HG02623 (cell line): ENCODE data around the gene CLINT1.

Experiments used
- ATAC-seq: cut with Tn5 transposase; IDR thresholded peaks from one replicate; pipeline ENCODE4 v1.9.1; 2021; ENCODE audit warnings: moderate library complexity; ENCODE audit not compliant: unreplicated experiment

The CLINT1 gene

DNA sequence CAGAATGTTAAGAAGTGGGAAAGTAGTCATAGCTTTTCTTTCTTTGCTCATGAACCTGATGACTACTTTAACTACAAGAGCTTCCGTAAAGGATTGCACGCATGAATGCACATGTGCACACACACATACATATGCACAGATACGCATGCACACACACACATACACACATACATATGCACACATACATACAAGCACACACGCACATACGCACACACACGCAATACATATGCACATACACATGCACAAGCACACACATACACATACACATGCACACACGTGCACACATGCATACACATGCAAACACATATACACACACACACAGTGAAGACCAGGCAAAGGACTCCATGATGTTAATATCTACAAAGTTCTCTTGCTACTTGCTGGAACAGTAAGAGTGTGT, 92.5 kb downstream of the CLINT1 start:
- no peak for ATAC-seq

DNA sequence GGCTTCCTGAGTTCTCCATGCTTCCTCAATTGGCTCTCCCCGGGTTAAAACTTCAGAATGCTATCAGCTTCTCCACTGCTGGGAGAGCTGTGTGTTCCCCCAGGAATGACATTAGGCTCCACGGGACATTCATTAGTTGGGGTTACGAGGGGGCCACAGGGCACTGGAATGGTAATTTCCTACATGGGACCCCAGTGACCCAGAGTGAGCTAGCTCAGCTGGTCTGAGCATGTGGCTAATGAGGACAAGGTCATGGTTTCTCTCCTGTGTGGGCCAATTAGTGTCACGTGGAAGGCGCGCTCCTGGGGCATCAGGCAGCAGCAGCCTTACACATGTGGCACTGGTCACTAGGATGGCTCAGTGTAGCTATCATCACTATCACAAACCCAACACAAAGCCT, 94.4 kb downstream of the CLINT1 start:
- ATAC-seq, result no peak

- peak; percentile 70 for ATAC-seq
These were observed 97.0 kb downstream of the CLINT1 start for GRCh38 chr5:157761690-157762621.

DNA sequence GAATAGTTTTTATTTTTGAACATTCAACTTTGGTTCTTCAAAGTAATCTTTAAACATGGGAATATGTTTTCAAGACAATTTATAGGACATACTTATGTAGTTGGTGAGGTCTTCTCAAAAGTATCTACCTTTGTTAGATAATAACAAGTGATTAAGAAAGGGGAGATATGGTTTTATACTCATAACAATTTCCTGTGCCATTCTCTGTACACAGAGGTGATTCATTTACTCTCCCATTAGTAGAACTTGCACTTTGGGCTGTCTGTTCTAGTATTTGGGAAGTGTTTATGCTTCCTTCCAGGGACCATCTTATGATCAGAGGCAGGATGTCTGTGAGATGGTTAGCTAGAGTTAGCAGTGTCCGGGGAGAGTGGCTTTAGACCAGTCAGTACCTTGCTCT, 100.2 kb downstream of the CLINT1 start:
- ATAC-seq, result no peak

GRCh38 chr5:157756122-157756521, 102.8 kb downstream of the CLINT1 start:
- ATAC-seq, result no peak

DNA sequence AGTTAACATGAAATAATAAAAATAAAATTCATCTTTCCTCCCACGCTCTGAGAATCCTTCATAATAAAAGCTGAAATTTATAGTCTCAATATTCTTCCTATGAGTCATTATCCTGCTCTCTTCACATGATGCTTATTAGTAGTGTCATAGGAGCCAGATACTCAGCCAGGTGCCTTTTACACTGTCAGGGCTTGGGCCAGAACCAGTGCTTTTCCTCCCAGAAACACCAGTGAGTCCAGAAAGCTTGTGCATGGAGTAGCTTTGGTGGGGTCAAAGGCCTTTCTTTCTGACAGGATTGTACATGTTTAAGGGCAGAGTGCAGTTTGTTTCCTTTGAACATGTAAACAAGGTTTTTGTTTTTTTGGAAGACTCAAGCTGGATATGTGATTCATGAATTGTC, 108.6 kb downstream of the CLINT1 start:
- ATAC-seq, result no peak

- no peak for ATAC-seq
These were observed 109.5 kb downstream of the CLINT1 start for GRCh38 chr5:157749462-157749799.

DNA sequence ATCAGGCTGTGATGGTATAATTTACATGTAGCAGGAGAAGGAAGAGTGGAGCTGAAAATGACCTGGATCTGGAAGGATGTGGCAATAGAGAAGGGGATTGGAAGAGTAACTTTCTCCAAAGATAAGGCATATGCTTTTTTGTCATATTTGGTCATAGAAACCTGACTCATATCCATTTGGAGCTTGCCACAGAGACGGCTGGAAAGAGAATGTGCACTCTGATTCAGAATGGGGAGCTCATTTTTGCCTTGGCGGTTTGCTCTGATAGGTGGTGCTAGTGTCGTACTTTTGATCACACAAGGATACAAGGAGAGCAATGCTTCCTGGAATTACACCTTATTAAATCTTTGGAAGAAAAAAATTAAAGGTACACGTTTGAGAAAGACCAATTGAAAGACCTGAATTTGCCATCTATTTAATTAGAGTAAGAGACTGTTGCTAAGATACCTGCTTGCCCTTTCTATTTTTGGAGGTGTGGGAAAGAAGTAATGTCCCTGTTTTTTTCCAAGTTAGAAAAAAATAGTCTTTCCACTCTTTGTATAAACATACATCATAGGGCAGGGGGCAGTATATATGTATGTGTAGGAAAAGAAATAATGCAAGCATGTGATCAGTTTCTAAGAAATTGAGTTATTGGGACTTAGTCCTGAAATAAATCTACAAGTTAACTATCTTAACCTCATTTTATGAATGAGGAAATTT, 110.0 kb downstream of the CLINT1 start:
- no peak for ATAC-seq

- no peak for ATAC-seq
These were observed 110.9 kb downstream of the CLINT1 start for GRCh38 chr5:157747766-157748700.

- no peak for ATAC-seq
These were observed 111.7 kb downstream of the CLINT1 start for GRCh38 chr5:157747173-157747740.

GRCh38 chr5:157745041-157745456, 113.9 kb downstream of the CLINT1 start:
- no peak for ATAC-seq

DNA sequence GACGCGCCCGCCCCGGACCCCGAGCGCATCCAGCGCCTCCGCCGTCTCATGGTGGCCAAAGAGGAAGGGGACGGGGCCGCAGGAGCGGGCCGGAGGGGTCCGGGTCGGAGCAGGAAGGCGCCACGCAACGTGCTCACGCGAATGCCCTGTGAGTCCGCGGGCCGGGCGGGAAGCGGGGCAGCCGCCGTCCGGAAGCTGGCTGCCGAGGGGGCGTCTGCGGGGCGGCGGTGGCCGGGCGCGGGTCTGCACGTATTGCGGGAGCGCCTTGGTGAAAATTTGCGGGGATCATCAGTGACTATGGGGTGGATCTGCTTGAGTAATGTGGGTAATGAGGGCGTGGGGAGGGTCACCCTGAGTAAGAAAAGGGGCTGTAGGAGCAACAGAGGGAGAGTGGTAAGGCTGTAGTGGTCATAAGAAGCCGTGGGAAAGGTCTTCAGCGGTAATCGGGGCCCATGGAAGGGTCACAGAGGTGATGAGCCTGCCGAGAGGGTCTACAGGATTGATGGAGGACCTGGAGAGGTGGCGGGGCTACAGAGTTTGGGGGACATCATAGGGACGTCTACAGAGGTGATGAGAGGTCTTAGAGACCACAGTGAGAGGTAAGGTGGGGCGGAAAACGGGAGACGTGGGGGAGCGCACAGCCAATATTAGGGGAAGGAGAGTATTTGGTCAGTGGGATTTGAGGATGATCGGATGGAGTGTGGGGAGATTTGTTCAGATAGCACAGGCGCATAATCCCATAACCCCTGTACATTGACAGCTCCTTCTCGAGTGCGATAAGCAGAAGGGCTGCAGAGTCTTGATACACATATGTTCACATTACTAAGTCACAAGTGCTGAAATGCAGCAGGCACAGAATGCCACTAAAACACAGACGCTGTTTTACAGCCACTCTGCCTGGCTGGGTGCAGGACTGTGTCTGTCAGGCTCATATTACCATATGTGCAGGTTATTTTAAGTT, 114.6 kb downstream of the CLINT1 start:
- peak; percentile 21 for ATAC-seq

- ATAC-seq, result peak; percentile 95
These were observed 115.5 kb downstream of the CLINT1 start, which contains the start of gene LSM11 for GRCh38 chr5:157743163-157744050. TSS of gene LSM11 (plus strand) at chr5:157743712. CDS start at chr5:157743751, 39 bp downstream.

DNA sequence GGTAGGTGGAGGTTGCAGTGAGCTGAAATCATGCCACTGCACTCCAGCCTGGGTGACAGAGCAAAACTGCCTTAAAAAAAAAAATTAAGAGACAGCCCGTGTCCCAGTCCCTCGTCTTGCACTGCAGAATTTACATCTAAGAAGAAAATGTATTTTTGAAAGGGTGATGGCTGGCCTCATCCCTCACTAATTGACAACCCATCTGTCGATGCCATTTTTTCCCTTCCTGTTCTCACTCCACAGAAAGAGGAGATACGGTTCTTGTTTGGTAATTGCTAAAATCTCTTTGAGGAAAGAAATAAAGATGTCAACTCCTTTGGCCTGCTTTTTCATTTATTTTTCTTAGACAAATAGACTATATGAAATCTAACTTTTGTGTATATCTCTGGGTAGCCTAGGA, 117.8 kb downstream of the CLINT1 start:
- ATAC-seq, result no peak

DNA sequence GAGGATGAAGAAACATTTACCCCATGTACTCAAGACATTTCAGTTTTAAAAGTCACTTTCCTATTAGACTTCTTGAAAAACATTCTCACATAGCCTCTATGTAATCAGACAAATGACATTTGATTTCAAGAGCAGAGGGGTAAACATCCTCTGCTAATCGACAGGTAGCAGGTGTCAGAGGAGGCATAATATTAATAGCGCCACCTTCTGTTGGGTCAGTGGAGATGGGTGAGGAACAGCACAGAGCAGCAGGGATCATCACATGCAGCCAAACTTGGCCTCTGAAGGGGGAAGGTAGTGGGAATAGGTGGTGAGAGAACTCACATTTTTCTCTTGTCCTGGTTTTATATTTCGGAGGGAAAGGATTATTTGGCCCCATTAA, 118.7 kb downstream of the CLINT1 start:
- no peak for ATAC-seq

GRCh38 chr5:157739388-157740228, 119.3 kb downstream of the CLINT1 start:
- ATAC-seq, result no peak

DNA sequence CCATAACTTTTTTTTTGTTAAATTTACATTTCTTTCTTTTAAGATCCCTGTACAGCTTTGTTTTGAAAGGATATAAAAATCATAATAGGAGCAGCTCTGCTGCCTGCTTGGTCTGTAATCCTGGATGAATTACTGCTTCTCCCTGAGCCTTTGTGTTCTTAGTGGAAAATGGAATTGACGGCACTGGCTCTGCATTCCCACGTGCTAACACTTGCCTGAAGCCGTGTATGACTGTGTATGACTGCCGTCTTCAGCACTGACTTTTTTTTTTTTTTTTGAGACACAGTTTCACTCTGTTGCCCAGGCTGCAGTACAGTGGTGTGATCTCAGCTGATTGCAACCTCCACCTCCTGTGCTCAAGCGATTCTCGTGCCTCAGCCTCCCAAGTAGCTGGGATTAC, 123.0 kb downstream of the CLINT1 start:
- no peak for ATAC-seq
